ENCODE data around the gene TSPOAP1.

DNA sequence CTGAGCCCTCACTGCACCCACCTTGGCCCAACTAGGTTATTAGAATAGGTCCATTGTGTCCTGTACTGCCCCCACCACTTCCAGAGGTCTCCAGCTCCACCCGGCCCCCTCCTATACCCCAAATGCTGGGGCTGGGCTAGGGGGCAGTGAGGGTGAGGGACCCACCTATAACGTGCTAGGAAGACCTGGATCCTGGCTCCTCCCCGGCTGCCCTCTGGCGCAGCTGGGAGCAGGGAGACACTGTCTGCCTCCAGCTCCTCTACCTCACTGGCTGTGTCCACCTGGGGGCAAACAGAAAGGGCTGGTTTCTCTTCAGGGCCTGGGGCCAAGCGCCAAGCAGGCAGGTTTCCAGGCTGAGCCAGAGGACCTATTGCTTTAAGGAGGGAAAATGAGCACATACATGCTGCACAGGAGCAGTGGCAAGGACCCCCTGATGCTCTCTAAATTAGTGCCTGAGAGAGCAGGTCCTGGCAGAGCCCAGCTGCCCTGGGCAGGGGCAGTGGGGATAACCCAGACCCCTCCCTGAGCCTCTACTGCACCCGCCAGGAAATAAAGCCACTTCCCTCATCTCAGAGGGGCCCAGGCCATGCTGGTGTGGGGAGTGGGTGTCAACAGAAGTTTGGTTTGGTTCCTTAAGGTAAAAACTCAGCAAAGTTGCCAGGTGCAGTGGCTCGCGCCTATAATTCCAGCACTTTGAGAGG lies 12.2 kb downstream of the TSPOAP1 start:
- TF ChIP-seq, protein P1, sequence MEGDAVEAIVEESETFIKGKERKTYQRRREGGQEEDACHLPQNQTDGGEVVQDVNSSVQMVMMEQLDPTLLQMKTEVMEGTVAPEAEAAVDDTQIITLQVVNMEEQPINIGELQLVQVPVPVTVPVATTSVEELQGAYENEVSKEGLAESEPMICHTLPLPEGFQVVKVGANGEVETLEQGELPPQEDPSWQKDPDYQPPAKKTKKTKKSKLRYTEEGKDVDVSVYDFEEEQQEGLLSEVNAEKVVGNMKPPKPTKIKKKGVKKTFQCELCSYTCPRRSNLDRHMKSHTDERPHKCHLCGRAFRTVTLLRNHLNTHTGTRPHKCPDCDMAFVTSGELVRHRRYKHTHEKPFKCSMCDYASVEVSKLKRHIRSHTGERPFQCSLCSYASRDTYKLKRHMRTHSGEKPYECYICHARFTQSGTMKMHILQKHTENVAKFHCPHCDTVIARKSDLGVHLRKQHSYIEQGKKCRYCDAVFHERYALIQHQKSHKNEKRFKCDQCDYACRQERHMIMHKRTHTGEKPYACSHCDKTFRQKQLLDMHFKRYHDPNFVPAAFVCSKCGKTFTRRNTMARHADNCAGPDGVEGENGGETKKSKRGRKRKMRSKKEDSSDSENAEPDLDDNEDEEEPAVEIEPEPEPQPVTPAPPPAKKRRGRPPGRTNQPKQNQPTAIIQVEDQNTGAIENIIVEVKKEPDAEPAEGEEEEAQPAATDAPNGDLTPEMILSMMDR (IDR thresholded peaks at IDR 0.05), result no peak
- no peak for TF ChIP-seq CBFB (CRISPR knock-in tag; IDR thresholded peaks at IDR 0.05; ENCODE audit: low read depth)
- no peak for TF ChIP-seq JUN (CRISPR knock-in tag; IDR thresholded peaks at IDR 0.05)

All from WTC11 (cell line).